K562 (cell line): ENCODE data around the gene ADAMTS20. TPM values are rescaled to one million over a fixed set of nuclear protein-coding genes. Genes with fewer than 3 reads are reported as not detected.

Experiments
- ATAC-seq: fragments of 200-7000 bp; cut with Tn5 transposase; 3 replicates; pipeline ENCODE4 v1.9.1; 2020; ENCODE audit warnings: moderate library complexity
- BruUV-seq: library from RNA; stranded (reverse); fragments of 400-500 nt; replicated peaks from 2 replicates; lab custom pipeline; 2021; lab: Mats Ljungman, UMichigan
- CTCF ChIA-PET: fragments of 300-600 bp; formaldehyde crosslinking; extraction: SDS; loops from one replicate; lab custom pipeline; 2021; ENCODE audit warnings: low intra/inter-chr PET ratio; lab: Yijun Ruan, JAX
- POLR2A ChIA-PET: fragments of 300-600, 350-650 bp; sonication (Branson Sonifier 250); formaldehyde crosslinking; extraction: SDS; loops from one replicate; lab custom pipeline; 2021; ENCODE audit warnings: antibody characterized with exemption, inconsistent platforms; lab: Yijun Ruan, JAX
- DNase-seq, 4 experiments: peaks; one replicate each; pipeline versions ENCODE4 v3.0.0 to v3.0.0-alpha.2; 2011 to 2018; ENCODE audit warnings: low spot score in 3 of 4, mixed read lengths in 3 of 4; ENCODE audit errors: extremely low read depth in 1 of 4
- FAIRE-seq: peaks from 2 replicates; lab custom pipeline; 2011; peaks lifted over from hg19 to GRCh38; lab: Jason Lieb, UNC
- H2AFZ ChIP-seq: 2 replicates; pipeline ENCODE4 v1.6.0; 2011; ENCODE audit warnings: low read depth, low read length, control low read depth, inconsistent platforms
- H3K27ac ChIP-seq: fragments of 200-600 bp; 3 replicates; pipeline ENCODE4 v1.8.0; 2011; ENCODE audit warnings: low read depth, mild to moderate bottlenecking, control low read depth, inconsistent platforms, low read length, moderate library complexity, mixed read lengths; ENCODE audit errors: extremely low read depth
- H3K27me3 ChIP-seq, 2 experiments: fragments of 300-600 bp in 1 of 2; 2 replicates in 1 of 2; 3 replicates in 1 of 2; pipeline versions ENCODE4 v1.6.0 to v1.8.0; 2011; ENCODE audit warnings: inconsistent platforms in 2 of 2, low read length in 2 of 2, mild to moderate bottlenecking in 1 of 2, mixed read lengths in 1 of 2, moderate library complexity in 1 of 2; ENCODE audit not compliant: control insufficient read depth in 2 of 2, insufficient read depth in 2 of 2
- H3K36me3 ChIP-seq: fragments of 300-600 bp; 3 replicates; pipeline ENCODE4 v1.8.0; 2011; ENCODE audit warnings: mild to moderate bottlenecking, low read length, inconsistent platforms; ENCODE audit not compliant: control insufficient read depth, insufficient read depth
- H3K4me1 ChIP-seq, 2 experiments: fragments of 200-600 bp in 1 of 2; replicated peaks in 1 of 2; 2 replicates in 1 of 2; 3 replicates in 1 of 2; pipeline versions ENCODE4 v1.5.1 to v1.8.0; 2011; ENCODE audit warnings: inconsistent platforms in 2 of 2, low read length in 2 of 2, mild to moderate bottlenecking in 1 of 2, mixed read lengths in 1 of 2, moderate library complexity in 1 of 2; ENCODE audit not compliant: control insufficient read depth in 2 of 2, insufficient read depth in 2 of 2
- H3K4me2 ChIP-seq: 2 replicates; pipeline ENCODE4 v1.6.1; 2011; ENCODE audit warnings: low read length, control low read depth, inconsistent platforms, mixed read lengths; ENCODE audit not compliant: insufficient read depth
- H3K4me3 ChIP-seq: fragments of 200-600 bp; sonication (generic), shearing (Covaris generic); 2 replicates; pipeline ENCODE4 v1.5.1; 2016; ENCODE audit warnings: control low read depth, inconsistent platforms
- H3K79me2 ChIP-seq: fragments of 200-600 bp; 3 replicates; pipeline ENCODE4 v1.8.0; 2011; ENCODE audit warnings: low read length, inconsistent platforms; ENCODE audit not compliant: control insufficient read depth, insufficient read depth
- H3K9ac ChIP-seq, 2 experiments: 2 replicates each; pipeline versions ENCODE4 v1.6.0 to v1.6.1; 2011; ENCODE audit warnings: low read depth in 2 of 2, low read length in 2 of 2, control low read depth in 1 of 2, inconsistent platforms in 1 of 2, mild to moderate bottlenecking in 1 of 2, mixed read lengths in 1 of 2; ENCODE audit not compliant: insufficient read depth in 1 of 2
- H3K9me1 ChIP-seq: one replicate; pipeline ENCODE4 v1.6.0; 2011; ENCODE audit warnings: inconsistent platforms, mild to moderate bottlenecking, low read length, moderate library complexity; ENCODE audit not compliant: control insufficient read depth, insufficient read depth
- H3K9me3 ChIP-seq: replicated peaks from 2 replicates; pipeline ENCODE4 v1.5.1; 2011; ENCODE audit warnings: low read depth, low read length, inconsistent platforms; ENCODE audit not compliant: control insufficient read depth, insufficient read depth
- H4K20me1 ChIP-seq: replicated peaks from 2 replicates; pipeline ENCODE4 v1.6.1; 2011; ENCODE audit warnings: low read length, inconsistent platforms, mixed read lengths; ENCODE audit not compliant: control insufficient read depth, insufficient read depth
- BMI1 ChIP-seq: fragments of 150-350 bp; IDR thresholded peaks from 2 replicates; pipeline ENCODE4 v1.6.1; 2014; ENCODE audit warnings: low read length
- DNMT1 ChIP-seq: fragments of 450-650 bp; IDR thresholded peaks from 2 replicates; pipeline ENCODE4 v1.6.1; 2016; ENCODE audit warnings: antibody characterized with exemption, mild to moderate bottlenecking
- GABPB1 ChIP-seq: sonication (generic); formaldehyde crosslinking; IDR thresholded peaks from 2 replicates; pipeline ENCODE4 v1.8.0; 2022; ENCODE audit warnings: mild to moderate bottlenecking, missing genetic modification reagents
- GTF2A2 ChIP-seq: IDR thresholded peaks from 2 replicates; pipeline ENCODE4 v1.6.1; 2016; ENCODE audit warnings: mild to moderate bottlenecking, missing genetic modification characterization, missing compliant biosample characterization
- MBD2 ChIP-seq: sonication (generic); IDR thresholded peaks from 2 replicates; pipeline ENCODE4 v1.6.1; 2016; ENCODE audit warnings: low read depth, borderline replicate concordance
- MCM7 ChIP-seq, 2 experiments: fragments of 450-650 bp; IDR thresholded peaks; 2 replicates each; pipeline ENCODE4 v1.6.1; 2016 to 2018
- MED1 ChIP-seq: sonication (generic); formaldehyde crosslinking; IDR thresholded peaks from 2 replicates; pipeline ENCODE4 v1.8.1; 2023; ENCODE audit warnings: missing genetic modification reagents, borderline replicate concordance
- NCOR1 ChIP-seq: fragments of 450-650 bp; IDR thresholded peaks from 2 replicates; pipeline ENCODE4 v1.6.1; 2016; ENCODE audit warnings: mild to moderate bottlenecking, moderate library complexity
- NFE2L1 ChIP-seq: fragments of 450-650 bp; IDR thresholded peaks from 2 replicates; pipeline ENCODE4 v1.6.1; 2016; ENCODE audit warnings: missing genetic modification characterization, low read depth, mild to moderate bottlenecking, missing compliant biosample characterization, moderate library complexity, borderline replicate concordance
- ZBTB9 ChIP-seq: fragments of 450-650 bp; formaldehyde crosslinking; IDR thresholded peaks from 2 replicates; pipeline ENCODE4 v1.4.0; 2020; ENCODE audit warnings: mild to moderate bottlenecking, moderate library complexity
- ZFPM2 ChIP-seq: fragments of 250-450 bp; sonication (Bioruptor Pico); IDR thresholded peaks from 2 replicates; pipeline ENCODE4 v1.5.1; 2022; ENCODE audit warnings: mild to moderate bottlenecking
- ZNF589 ChIP-seq: fragments of 200-800 bp; sonication (Bioruptor generic); IDR thresholded peaks from 2 replicates; pipeline ENCODE4 v1.6.1; 2016; ENCODE audit warnings: low read depth, missing genetic modification characterization, missing compliant biosample characterization
- ZNF79 ChIP-seq: fragments of 250-450 bp; sonication (Bioruptor Pico); IDR thresholded peaks from 2 replicates; pipeline ENCODE4 v1.4.0; 2020; ENCODE audit warnings: low read depth, mild to moderate bottlenecking, moderate library complexity
- WGBS: fragments of 100-300 bp; shearing (Covaris generic); methylation state at CpG from one replicate; pipeline ENCODE4 v1.1.6; 2016; ENCODE audit warnings: low coverage, mixed read lengths; ENCODE audit not compliant: insufficient coverage; ENCODE audit errors: missing lambda C conversion rate; 5-methylcytosine and 5-hydroxymethylcytosine counted together
- in situ Hi-C: fragments of 300-500 bp; cut with MboI; formaldehyde crosslinking; loops from 4 replicates; pipeline ENCODE4 v1.15.0; 2018; ENCODE audit warnings: inconsistent platforms, mixed read lengths
- intact Hi-C: fragments of 100-400 bp; cut with micrococcal nuclease; formaldehyde crosslinking; loops from 2 replicates; pipeline ENCODE4 v1.14.2; 2022
- polyA plus RNA-seq, 8 experiments: library from polyadenylated mRNA; depleted of rRNA in 4 of 8; stranded (reverse) in 5 of 8; unstranded in 3 of 8; fragments of >200 nt; fragmentation: Nextera tagmentation in 2 of 8; fragmentation: Illumina TruSeq in 1 of 8; extraction: Ambion mirVana in 2 of 8; extraction: Trizol in 1 of 8; gene quantifications; 2 replicates each; pipeline versions ENCODE4 v1.2.1 to v1.2.3, GENCODE V29; 2011 to 2014; ENCODE audit warnings: inconsistent platforms in 1 of 8, missing spikeins in 1 of 8
- total RNA-seq, 7 experiments: library from RNA; depleted of rRNA in 6 of 7; stranded (reverse); fragments of >200 nt in 6 of 7; fragmentation: Illumina TruSeq in 2 of 7; extraction: Trizol in 2 of 7; gene quantifications; 2 replicates each; pipeline versions ENCODE4 v1.2.1 to v1.2.3, GENCODE V29; 2011 to 2021; ENCODE audit warnings: low replicate concordance in 1 of 7
- TF ChIP-seq, protein P1 (sequence below): fragments of 450-650 bp; conservative IDR thresholded peaks from 2 replicates; pipeline ENCODE4 v1.6.1; 2016; ENCODE audit warnings: missing genetic modification characterization, low read depth, mild to moderate bottlenecking, missing compliant biosample characterization, moderate library complexity

The ADAMTS20 gene
- total and polyA plus RNA-seq, 9 of the 15 experiments (the other 6 are each of a cell fraction or from before 2014, with no cell fraction given) = 0.01 to 0.84 (median 0.07) TPM; not detected in 2

DNA sequence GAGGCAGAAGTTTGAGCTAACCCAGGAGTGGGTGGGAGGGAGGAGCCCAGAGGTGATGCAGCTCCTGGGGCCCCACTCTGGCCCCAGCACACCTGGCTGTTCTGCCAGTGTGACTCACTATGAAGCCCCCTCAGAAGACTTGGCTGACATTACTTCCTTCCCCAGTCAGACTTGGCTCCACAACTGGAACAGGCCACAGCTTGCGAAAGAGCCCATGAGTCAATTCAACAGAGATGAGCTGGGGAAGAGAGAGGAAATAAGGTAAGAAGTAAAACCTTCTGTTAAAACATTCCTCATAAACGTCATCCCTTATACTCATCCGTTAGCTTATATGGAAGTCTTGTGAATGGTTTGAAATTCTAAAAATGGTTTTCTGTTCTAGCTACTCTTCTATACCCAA lies 245.9 kb downstream of the ADAMTS20 start:
- ATAC-seq = no peak
- POLR2A ChIA-PET = no interaction called here
- CTCF ChIA-PET = no interaction called here
- H3K27me3 ChIP-seq = no peaks in the 10 kb centered on the region
- DNase-seq = no peak
- WGBS = 17% methylated on average over 3 of the region's 3 CpGs
- TF ChIP-seq BMI1 = no peak
- TF ChIP-seq DNMT1 = no peak
- TF ChIP-seq ZNF79 (CRISPR knock-in tag) = no peak
- TF ChIP-seq MED1 (CRISPR knock-in tag) = no peak
- no peak for TF ChIP-seq GABPB1 (CRISPR knock-in tag)
- TF ChIP-seq ZFPM2 (CRISPR knock-in tag) = no peak
- TF ChIP-seq GTF2A2 = no peak
- no peak for TF ChIP-seq MBD2
- TF ChIP-seq, protein P1, sequence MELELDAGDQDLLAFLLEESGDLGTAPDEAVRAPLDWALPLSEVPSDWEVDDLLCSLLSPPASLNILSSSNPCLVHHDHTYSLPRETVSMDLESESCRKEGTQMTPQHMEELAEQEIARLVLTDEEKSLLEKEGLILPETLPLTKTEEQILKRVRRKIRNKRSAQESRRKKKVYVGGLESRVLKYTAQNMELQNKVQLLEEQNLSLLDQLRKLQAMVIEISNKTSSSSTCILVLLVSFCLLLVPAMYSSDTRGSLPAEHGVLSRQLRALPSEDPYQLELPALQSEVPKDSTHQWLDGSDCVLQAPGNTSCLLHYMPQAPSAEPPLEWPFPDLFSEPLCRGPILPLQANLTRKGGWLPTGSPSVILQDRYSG (tag) = no peak
- no peak for TF ChIP-seq ZBTB9 (CRISPR knock-in tag)
- TF ChIP-seq ZNF589 (CRISPR knock-in tag) = no peak
- no peak for TF ChIP-seq NCOR1
- TF ChIP-seq NFE2L1 (tag) = no peak
- TF ChIP-seq MCM7 (IDR thresholded peaks at IDR 0.05) = no peak
- H3K27ac ChIP-seq = no peak overlapping the region
- BruUV-seq = no TSS peak
- intact Hi-C loops (no loop called here), in situ Hi-C loops (no loop called here)
- no peaks in the 10 kb centered on the region for H3K9me3 ChIP-seq
- H3K9me1 ChIP-seq = no peaks in the 10 kb centered on the region
- no peak for FAIRE-seq
- no peaks in the 10 kb centered on the region for H3K36me3 ChIP-seq
- H4K20me1 ChIP-seq = no peaks in the 10 kb centered on the region
- H3K4me3 ChIP-seq = no peak overlapping the region
- H3K9ac ChIP-seq = no peak overlapping the region
- H3K79me2 ChIP-seq = no peaks in the 10 kb centered on the region
- H3K4me2 ChIP-seq = no peak overlapping the region
- H2AFZ ChIP-seq = no peak overlapping the region
- no peaks in the 10 kb centered on the region for H3K4me1 ChIP-seq
